ENCODE data around the gene FKBP3.

GRCh38 chr14:45095143-45095542, 39.1 kb downstream of the FKBP3 start:
- TF ChIP-seq CTCF (IDR thresholded peaks at IDR 0.05; ENCODE audit: low read depth, low read length), result no peak
- TF ChIP-seq EZH2phosphoT487 (IDR thresholded peaks at IDR 0.05; ENCODE audit: low read depth), result no peak

Measured in OCI-LY3 (cell line).